Ureter (tissue), 1 donor: ENCODE measurements around the gene C11orf16. TPM values are rescaled to one million over a fixed set of nuclear protein-coding genes. Genes with fewer than 3 reads are reported as not detected.
"Not testable (repeated sequence)": the region's sequence is repeated elsewhere in the genome, so short reads cannot be mapped to it uniquely, and the experiment has no call there.

Experiments used
- DNase-seq: peaks from one replicate; pipeline ENCODE4 v3.0.0-alpha.2; 2020; ENCODE audit warnings: low spot score
- total RNA-seq: library from RNA; stranded (reverse); gene quantifications from one replicate; pipeline ENCODE4 v1.2.4, GENCODE V29; 2023
- donor health status: DM: yes; HTN: yes; CAD: no.

C11orf16 gene
- total RNA-seq, 1 donor from 2014 or later: not detected

DNA sequence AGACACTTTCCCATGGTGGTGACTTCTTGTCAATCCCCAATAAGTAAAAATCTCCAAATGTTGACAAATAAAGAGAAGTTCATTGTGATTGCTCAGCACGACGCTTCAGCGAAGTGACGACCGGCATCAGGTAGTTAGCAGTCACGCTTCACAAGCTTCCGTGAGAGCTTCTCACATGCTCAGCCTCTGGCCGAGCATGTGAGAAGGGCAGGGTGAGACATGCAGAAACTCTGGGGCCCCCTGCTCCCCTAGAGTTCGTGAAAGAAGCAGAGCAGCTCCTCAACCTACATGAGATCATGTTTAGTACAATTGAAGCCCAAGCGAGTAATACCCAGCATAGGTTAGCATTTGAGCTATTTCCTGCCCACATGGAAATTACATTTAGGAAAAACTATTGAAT lies 4.4 kb upstream of the C11orf16 start:
- no peak for DNase-seq

DNA sequence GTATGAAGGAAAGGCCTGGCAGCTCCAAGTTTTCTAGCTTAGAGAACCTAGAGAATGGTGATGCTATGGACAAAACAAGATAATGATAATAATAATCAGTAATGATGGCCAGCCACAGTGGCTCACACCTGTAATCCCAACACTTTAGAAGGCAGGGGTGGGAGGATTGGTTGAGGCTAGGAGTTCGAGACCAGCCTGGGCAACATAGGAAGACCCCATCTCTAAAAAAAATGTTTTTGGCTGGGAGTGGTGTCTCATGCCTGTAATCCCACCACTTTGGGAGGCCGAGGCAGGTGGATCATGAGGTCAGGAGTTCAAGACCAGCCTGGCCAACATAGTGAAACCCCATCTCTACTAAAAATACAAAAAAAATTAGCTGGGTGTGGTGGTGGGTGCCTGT lies 3.0 kb upstream of the C11orf16 start:
- DNase-seq: not testable (repeated sequence)

DNA sequence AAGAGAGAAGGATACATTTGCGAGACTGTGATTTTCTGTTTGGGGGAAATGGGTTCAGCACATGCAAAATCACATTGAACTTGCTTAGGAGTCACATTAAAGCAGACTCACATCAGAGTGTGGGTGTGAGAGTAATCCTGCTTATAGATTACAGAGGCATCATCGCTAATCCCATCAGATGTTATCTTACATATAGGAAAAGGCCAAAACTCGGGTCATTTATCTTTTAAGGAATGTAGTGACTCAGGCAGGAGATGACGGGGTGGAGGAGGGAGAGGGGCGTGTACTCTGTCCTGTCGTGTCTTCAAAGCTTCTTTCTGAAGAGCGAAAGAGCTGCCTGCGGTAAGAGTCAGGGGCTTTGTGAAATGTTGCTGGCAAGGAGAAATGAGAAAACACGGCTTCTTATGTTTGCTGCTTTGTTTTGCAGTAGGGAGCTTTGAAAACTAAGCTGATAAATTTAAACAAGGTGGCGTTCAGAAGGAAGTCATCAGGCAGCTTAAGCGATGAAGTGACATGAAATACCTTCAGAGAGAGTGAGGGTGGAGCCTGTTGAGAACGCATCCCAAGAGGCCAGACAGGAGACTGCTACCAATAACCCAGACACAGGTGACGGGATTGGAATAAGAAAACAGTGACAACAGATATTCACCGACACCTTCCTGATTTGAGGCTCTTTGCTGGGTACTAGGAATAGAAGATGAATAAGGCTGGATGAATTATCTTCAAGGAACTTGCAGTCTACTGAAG lies 2.2 kb upstream of the C11orf16 start:
- DNase-seq: no peak

DNA sequence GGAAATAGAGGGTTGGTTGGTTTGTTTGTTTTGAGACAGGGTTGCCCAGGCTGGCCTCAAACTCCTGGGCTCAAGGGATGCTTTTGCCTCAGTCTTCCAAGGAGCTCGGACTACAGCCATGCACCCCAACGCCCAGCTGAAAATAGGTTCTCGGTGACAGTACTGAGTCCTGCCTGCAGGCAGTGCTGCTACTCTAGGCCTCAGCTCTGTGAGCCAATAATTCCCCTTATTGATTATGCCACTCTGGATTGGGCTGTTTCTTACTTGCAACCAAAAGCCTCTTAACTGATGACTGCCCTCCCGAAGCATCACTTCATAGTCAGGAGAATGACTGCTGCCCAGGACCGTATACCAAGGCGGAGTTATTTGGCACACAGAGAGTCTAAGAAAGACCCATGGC lies 1.2 kb upstream of the C11orf16 start:
- DNase-seq: no peak

DNA sequence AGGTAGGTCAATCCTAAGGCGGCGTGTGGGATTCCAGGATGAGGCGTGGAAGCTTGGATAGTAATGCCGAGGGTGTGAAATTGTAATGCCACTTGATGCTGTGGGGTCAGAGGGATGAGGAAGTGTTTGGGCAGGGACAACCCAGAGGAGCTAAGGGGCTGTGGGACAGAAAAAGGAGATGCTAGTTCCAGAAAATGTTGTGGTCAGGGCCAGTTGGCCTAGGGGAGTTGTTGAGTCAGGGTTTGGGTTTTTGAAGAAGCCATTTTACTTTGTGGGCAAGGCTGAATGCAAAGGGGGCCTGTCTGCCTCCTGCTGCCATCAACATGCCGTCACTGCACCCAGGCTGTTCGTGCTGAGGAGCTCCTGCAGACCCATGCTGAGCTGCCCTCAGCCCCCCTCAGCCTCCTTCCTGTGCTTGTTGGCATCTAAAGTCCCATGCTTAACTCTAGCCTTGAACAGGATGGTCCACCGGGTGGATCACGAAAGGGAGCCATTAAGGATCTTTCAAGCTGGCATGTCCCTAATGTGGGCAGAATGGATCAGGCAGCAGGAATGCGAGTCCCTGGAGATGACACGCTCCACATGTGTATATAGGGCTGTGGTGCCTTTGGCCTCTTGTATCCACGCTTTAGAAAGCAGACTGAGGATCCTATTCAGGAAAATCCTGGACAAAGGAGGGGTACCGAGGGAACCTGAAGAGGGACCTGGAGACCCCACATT lies 2.1 kb downstream of the C11orf16 start:
- no peak for DNase-seq

DNA sequence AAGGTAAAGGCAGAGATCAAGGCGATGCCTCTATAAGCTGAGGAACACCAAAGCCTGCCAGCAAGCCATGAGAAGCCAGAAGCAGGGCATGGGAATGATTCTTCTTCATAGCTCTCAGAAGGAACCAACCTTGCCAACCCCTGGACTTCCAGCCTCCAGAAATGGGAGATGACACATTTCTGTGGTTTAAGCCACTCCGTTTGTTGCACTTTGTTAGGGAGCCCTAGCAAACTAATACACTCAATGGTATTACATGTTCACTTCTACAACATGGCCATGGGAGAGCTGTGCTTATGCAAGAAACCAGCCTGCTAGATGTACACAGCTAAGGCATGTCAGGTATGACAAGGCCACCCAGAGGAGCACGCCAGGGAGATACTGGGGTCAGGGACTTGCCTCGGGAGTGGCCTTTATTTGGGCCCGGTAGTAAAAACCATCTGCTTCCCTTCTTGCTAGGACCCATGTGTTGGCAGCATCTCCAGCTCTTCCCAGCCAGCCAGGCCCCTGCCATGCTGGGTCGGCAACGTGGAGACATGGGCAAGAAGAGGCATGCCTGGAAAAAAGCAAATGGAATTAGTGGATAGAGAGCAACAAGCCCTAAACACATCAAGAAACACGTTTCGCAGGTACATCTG lies 3.6 kb downstream of the C11orf16 start:
- DNase-seq: no peak

DNA sequence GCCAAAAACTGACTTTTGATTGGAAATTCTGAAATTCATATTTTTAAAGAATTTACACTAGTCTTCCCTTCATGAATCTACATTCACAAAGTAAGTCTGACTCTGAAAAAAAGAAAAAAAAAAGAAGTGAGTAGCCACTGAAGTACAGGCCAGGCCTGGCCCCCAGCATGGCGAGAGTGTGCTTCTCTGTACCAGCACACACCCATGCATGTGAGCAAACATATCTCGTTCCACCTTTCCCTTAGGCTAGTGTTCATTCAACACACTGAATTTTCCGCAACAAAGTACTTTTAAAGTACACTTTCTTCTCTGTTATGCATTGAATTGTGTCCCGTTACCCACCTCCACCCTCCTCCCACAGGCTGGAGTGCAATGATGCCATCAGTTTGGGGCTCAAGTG lies 4.5 kb downstream of the C11orf16 start:
- no peak for DNase-seq

DNA sequence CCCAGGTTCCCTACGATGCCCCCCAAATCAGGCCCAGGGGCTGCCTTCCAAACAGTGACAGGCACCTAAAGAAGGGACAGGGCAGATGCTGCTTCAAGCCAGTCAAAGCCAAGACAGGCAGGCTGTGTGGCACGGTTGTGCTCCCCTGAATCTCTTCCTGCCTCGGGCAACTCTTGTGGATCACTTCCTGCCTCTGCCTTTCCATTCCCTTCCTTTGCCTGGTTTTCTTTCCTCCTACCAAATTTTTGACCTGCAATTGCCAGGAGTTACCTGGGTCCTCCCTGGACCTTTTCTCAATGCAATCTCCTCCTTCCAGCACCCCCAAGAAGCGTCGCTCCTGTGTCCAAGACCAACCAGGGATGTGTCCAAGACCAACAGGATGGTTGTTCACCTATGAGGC lies 5.5 kb downstream of the C11orf16 start:
- DNase-seq: no peak

DNA sequence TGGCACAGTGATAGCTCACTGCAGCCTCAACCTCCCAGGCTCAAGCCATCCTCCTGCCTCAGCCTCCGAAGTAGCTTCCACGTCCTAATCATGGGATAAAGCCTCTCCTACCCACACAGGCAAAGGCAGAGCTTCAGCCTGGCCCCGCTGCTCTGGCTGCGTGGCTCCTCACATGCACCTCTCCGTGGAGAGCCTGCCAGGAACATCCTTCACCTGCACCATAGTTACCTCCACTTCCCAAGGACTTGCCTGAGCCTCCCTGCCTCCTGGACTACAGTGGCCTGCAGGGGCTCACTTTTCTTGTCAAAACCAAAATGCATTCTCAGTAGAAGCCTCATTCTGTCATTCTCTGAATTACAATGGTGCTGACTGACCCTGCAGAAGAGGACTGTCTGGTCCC lies 6.5 kb downstream of the C11orf16 start:
- DNase-seq: no peak

DNA sequence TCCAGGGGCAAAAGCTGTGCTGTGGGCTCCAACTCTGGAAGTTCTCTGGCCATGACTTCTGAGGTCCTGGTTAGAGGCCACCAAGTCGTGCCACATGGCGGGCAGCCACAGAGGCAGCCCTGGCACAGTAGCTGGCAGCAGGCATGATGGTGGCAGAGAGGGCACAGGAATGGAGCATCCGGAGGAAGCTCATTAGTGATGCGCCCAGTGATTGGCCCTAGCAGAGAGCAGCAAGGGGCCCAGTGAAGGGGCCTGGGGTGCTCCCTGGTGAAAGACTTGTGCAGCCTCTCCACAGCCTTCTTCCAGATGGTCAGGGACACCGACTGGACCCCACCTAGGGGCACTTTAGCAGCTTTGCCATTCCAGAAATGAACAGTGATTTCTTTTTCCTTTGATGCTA lies 7.0 kb downstream of the C11orf16 start:
- DNase-seq: no peak

DNA sequence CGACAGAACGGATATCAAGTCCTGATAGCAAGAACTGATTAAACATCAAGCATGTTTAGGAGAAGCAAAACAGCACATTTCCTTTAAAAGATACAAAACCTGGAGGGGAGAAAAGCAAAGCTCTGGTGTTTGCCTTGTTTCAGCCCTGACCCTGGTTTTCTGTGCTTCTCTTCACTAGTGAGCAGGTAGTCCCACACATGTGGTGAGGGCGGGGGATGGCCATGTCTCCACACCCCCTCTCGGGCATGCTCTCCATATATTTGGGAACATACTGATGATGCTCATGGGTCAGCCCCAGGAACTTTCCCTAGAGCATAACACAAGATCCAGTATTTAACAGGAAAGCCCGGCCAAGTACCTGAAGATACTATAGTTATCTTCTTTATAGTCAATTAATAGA lies 10.1 kb downstream of the C11orf16 start:
- no peak for DNase-seq

DNA sequence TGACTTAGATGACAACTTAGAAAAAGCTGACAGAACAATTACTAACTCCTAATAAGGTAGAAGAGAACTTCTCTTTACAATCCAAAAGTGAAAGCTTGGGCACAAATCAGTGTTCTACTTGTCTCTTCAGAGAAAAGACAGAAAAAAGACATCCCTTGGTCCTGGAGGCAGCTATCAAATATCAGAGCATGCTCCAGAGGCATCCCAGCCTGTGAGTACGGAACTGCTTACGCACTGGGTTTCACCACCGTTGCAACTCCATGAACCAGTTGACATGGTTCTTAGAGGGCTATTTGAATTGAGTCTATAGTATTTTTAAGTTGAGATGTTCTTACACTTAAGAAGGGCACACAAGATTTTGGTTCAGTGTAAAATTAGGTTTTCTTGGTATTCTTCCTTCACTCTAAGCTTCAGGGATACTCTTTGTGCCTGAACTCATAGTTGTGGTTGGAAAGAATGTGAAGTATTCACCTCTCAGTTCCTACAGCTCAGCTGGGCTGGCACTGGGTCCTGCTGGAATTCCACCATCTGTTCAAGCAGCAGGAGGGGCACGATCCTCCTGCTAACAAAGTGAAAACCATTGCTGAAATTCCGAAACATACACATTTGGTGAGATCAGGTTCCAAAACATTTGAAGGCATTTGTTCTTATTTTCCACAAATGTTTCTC lies 15.5 kb downstream of the C11orf16 start:
- DNase-seq: no peak

DNA sequence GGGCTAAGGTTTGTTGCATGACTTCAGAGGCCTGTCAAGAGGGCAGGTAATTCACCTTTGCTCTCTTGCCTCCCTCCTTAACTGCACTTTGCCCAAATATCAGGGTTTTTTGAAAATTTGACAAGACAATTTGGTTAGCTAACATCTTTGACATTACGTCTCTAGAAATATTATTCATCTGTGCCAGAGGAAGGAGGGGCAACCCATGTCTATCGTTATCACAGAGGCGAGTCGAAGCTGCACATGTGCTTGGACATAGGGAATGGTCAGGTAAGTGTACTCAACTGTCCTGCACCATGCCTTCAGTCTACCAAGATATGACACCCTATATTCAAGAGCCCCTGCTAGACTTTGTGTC lies 18.1 kb downstream of the C11orf16 start:
- no peak for DNase-seq

DNA sequence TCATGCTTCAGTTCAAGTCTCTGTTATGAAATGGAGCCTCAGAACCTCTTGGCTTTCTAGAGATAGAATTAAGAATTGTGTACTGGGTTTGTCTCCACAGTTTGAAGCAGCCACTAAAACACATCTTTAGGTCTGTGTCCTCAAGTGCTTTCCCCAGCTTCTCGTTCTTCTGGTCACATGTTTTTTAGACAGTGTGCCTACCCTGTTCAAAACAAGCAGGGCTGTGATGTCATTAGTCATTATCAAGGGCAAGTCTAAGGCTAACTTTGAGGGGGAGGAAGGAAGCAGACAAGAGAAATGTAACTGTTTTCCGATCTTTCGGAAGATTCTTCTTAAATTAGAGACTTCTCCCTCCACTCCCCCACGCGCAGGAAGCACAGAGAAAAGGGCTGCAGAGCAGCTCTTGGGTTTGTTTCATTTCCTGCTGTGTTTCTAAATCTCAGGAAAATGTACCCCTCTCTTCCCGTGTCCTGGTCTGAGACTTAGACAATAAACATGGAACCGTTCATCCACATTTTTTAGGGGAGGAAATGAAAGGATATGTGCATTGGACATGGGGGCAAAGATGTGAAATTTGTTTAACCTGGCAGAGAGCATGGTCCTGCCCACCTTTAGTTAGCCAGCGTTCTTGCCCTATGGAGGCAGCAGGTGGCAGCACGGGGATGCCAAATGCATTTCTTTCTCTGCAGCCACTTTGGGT lies 18.6 kb downstream of the C11orf16 start:
- DNase-seq: no peak

DNA sequence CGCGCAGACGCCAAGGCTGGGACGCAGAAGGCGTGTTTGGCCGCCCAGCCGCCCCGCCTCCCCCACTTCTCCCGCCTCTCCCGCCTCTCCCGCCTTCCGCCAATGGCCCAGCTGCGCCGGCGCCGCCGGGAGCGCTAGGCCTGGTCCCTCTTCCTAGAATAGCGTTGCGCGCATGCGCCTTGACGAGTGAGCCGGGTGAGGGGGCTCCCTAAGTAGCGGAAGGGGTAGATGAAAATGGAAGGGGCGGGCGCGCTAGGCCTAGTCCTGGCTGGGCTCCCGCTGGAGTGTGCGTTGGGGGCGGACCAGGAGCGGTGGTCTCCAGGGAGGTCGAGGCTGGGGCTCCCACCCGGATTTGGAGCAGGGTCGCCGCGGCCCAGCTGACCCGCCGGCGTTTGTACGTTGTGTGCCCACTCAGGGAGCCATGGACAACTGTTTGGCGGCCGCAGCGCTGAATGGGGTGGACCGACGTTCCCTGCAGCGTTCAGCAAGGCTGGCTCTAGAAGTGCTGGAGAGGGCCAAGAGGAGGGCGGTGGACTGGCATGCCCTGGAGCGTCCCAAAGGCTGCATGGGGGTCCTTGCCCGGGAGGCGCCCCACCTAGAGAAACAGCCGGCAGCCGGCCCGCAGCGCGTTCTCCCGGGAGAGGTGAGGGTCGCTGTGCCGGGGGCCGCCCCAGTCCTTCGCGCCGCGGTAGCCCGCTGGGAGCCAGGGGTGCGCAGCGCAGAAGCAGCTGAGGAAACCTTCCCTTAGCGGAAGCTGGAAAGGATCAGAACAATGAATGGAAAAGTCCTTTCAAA lies 21.5 kb downstream of the C11orf16 start, which contains the start of gene AKIP1:
Gene AKIP1, plus strand, starts transcription at position 161 of the 795 bp plus-strand sequence. Its CDS starts 261 bp downstream, at position 422.
- DNase-seq: peak; percentile 95

DNA sequence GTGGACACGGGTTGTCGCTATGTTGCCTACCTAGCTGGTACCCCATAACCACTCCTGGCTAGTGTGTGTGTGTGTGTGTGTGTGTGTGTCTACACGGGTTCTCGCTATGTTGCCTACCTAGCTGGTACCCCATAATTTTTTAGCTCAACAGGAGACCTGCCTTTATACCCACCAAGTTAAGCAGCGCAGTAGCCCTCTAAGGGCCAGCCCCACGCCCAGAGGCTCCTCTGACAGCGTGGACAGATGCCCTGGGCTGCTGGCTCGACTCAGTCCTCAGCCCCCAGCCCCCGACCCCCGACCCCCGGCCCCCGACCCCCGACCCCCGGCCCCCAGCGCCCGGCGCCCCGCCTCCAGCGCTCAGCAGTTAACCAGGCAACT lies 22.1 kb downstream of the C11orf16 start:
- no peak for DNase-seq

DNA sequence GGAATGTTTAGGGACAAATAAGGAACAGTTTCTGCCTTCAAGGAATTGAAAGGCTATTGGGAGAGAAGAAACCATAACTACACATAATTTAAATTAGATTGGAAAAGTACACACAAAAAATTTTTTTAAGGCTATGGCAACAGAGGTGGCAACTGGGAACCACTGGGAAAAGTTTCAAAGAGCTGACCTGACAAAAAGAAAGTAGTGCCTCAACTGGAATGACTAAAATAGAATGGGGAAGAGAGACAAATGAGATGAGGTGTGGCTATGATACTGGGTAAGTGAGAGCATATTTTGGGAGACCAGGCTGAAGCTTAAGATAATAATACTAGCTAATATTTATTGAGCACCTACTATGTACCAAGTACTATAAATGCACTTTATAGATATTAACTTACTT lies 24.6 kb downstream of the C11orf16 start:
- DNase-seq: no peak

DNA sequence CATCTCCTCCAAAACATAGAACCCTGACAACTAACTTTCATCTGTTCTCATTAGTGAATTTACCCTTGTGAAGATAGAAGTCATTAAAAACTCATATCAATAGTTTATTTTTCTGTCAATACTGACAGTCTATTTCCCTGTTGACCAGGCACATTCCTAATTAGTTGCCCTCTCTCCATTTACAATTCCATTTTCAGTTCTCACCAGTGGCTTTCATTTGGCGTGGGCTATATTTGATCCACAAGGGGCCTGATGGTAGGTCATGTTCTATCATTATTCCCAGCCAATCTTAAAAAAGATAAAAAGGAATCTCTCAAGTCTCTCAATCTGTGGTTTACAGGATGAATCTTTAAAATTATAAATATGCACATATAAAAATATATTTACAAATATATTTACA lies 25.6 kb downstream of the C11orf16 start:
- DNase-seq: no peak

DNA sequence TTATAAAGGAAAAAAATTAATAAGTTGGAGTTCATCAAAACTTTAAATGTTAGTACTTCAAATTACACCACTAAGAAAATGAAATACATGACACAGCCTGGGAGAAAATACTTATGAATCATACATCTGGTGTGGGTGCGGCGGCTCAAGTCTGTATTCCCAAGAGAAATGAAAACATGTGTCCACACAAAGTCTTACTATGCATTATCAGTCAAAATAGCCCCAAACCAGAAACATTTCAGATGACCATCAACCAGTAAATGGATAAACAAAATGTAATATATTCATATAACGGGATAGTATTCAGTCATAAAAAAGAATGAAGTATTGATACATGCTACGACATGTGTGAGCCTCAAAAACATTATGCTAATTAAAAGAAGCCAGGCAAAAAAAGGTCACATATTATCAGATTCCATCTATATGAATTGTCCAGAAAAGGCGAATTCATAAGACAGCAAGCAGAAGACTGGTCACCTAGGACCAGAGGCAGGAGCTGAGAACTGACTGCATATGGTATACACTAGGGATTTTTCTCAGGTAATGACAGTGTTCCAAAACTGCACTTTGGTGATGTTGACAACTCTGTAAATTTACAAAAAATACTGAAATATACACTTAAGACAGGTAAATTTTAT lies 27.1 kb downstream of the C11orf16 start:
- no peak for DNase-seq

DNA sequence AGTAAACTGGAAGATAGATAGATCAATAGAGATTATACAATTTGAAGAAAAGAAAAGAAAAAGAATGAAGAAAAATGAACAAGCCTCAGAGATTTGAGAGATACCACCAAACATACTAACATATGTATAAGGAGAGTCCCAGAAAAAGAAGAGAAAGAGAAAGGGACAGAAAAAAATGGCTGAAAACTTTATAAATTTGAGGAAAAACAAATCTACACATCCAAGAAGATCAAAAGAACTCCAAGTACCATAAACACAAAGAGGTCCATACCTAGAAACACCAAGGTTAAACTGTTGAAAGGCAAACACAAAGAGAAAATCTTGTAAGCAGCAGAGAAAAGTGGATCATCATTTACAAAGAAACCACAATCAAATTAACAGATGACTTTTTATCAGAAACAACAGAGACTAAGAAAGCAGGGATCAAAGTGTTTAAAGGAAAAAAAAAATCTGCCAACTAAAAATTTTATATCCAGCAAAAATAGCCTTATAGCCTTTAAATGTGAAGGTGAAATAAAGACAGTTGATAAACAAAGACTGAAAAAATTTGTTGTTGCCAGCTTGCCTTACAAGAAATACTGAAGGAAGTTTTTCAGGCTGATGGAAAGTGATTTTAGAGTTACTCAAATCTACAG lies 33.5 kb downstream of the C11orf16 start:
- no peak for DNase-seq
